HTR-8/SVneo (cell line): ENCODE results near the gene LRRC36.

Experiments used
- DNase-seq: peaks from one replicate; pipeline ENCODE4 v3.0.0; 2011; ENCODE audit warnings: low spot score, mixed read lengths; ENCODE audit not compliant: insufficient read length
- FAIRE-seq: peaks from 2 replicates; lab custom pipeline; 2011; peaks lifted over from hg19 to GRCh38; lab: Jason Lieb, UNC

The LRRC36 gene

DNA sequence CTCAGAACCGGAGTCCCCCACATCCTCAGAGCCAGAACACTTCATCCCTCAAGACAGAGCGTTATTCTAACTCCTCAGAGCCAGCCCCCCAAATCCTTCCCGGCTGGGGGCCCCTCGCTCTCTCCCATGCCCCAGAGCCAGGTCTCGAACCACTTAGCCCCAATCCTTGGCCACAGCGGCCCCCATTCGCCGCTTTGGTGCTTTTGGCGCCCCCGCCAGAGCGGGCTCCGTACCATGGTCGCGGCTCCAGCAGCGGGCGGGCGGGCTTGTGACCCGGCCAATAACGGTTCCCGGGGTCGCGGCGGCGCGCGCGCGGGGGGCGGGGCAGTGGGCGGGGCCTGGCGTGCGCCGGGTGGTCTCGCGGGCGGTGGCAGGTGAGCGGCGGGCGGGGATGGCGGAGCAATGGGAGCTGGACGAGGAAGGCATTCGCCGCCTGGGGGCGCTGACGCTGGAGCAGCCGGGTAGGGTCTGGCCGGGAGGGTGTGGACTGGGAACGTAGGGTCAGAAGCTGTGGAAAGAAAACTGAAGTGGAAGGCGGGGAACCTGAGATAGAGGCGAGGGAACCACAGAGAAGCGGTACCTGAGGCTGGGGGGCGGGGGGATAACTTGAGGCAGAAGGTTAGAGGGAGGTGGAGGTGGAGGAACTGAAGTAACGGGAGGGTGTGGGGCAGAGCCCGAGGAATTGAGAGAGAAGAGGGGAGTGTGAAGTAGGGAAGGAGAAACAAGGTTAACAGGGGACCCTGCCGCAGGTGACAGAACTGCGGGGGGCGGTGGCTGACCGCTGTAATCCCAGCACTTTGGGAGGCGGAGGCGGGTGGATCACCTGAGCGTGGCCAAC is at the start of gene LRRC36, which contains the start of gene KCTD19:
TSS of gene LRRC36 (plus strand) at position 344 of the 838 bp plus-strand sequence. CDS start at position 392, 48 bp downstream.
TSS of gene KCTD19 (minus strand) at position 270 of the 838 bp plus-strand sequence. CDS start at position 236, 34 bp downstream.
- peak; percentile 31 for FAIRE-seq
- DNase-seq: peak; percentile 80

- FAIRE-seq: peak; percentile 95
- DNase-seq: peak; percentile 97
These were observed 49.2 kb upstream of the LRRC36 start for GRCh38 chr16:67277294-67277998.

GRCh38 chr16:67277999-67278772 is 48.4 kb upstream of the LRRC36 start:
- DNase-seq (peak; percentile 41), FAIRE-seq (peak; percentile 92)

- no peak for DNase-seq
- FAIRE-seq: no peak
These were observed 47.8 kb upstream of the LRRC36 start for GRCh38 chr16:67278773-67279295.

- DNase-seq: no peak
- FAIRE-seq: no peak
These were observed 47.1 kb upstream of the LRRC36 start, which contains the start of gene PLEKHG4 for GRCh38 chr16:67279296-67280089. Gene PLEKHG4 (plus strand): TSS chr16:67279532. CDS start chr16:67280045, 513 bp downstream.

DNA sequence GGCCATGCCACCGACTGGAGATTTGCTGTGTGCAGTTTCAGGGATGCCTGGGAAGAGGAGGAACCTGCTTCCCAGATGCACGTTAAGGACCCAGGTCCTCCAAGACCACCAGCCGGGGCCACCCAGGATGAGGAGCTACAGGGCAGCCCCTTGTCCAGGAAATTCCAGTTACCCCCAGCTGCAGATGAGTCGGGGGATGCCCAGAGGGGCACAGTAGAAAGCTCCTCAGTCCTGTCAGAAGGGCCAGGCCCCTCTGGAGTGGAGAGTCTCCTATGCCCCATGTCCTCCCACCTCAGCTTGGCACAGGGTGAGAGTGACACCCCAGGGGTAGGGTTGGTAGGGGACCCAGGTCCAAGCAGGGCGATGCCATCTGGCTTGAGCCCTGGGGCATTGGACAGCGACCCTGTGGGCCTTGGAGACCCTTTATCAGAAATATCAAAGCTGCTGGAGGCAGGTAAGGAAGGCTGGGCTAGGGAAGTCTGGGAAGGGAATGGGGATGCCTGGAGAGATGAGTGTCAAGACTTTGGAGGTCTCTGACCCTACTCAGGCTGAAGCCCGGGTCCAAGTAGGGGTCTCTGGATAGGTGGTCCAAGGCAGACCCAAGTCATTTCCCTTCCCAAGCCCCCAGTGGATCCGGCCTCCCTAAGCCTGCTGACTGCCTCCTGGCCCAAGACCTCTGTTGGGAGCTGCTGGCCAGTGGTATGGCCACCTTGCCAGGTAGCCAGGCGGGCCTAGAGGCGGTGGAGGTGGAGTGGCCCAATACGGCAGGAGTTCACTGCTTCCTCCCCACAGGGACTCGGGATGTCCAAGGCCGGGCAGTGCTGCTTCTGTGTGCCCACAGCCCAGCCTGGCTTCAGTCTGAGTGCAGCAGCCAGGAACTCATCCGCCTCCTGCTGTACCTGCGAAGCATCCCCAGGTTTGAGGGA is 46.3 kb upstream of the LRRC36 start:
- FAIRE-seq (no peak), DNase-seq (no peak)

DNA sequence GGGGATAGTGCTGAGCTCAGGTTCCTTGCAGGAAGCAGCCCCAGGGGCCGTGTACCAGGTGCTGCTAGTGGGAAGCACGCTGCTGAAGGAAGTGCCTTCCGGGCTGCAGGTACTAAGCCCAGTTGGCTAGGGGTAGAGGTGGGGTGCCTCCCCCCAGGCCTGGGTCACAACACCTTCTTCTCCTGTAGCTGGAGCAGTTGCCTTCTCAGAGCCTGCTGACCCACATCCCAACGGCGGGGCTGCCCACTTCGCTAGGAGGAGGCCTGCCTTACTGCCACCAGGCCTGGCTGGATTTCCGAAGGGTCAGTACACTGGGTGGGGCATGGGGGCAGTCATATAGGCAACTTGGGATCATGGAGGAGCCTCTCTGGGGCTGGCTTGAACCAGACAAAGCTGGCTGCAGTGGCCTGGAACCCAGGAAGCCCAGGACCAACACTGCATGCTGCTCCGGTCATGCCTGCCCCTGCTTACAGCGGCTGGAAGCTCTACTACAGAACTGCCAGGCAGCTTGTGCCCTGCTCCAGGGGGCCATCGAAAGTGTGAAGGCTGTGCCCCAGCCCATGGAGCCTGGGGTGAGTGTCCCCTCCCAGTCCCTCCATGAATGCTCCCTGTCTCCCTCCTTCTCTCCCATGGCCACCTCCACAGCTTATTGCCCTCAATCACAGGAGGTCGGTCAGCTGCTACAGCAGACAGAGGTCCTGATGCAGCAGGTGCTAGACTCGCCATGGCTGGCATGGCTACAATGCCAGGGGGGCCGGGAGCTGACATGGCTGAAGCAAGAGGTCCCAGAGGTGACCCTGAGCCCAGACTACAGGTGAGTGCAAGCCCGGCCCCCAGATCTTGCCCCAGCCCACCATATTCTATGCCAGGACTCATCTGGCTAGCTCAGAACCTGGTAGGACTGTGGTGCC is 44.8 kb upstream of the LRRC36 start:
- DNase-seq (no peak), FAIRE-seq (no peak)

DNA sequence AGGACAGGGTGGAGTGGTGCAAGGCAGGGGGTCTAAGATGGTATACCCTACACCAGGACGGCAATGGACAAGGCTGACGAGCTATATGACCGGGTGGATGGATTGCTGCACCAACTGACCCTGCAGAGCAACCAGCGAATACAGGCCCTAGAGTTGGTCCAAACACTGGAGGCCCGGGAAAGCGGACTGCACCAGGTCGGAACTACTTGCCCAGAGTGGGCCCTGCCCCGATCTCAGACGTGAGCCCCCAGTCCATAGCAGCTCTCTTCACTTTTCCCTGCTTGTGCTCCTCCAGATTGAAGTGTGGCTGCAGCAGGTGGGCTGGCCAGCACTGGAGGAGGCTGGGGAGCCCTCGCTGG is 44.2 kb upstream of the LRRC36 start:
- FAIRE-seq (no peak), DNase-seq (no peak)

DNA sequence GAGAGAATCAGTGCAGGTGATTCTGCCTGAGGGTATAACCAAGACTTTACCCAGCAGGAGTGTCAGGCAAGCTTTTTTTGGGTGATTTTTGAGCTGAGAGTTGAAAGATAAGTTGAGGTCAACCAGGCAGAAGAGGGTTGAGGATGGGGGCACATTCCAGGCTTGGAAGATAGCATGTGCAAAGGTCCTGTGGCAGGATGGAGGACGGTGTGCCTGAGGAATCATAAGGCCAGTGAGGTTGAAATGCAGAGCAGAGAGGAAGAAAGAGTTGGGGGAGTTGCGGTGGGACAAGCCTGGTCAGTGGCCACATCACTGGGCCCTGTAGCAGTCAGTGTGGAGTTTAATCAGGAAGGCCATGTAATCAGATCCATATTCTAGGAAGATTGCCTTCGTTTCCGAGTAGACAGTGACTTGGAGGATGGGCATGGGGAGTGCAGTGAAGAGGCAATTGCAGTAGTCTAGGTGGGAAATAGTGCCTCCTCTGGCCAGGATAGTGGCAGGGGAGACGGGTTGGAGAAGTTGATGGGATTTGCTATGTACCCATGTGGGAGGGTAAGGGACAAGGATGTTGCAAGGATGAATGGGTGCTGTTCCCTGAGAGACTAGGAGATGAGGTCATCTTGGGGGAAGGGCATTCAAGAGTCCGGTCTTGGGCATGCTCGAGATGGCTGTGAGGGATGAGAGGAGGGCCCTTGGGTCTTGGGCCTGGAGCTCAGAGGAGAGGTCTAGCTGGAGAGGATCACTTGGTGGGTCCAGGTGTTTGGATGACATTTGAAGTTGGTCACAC is 43.4 kb upstream of the LRRC36 start:
- DNase-seq: no peak
- FAIRE-seq: peak; percentile 66

GRCh38 chr16:67283826-67284555 is 42.6 kb upstream of the LRRC36 start:
- FAIRE-seq (peak; percentile 31), DNase-seq (no peak)

GRCh38 chr16:67284699-67285646 is 41.6 kb upstream of the LRRC36 start:
- DNase-seq (peak; percentile 68), FAIRE-seq (peak; percentile 96)

DNA sequence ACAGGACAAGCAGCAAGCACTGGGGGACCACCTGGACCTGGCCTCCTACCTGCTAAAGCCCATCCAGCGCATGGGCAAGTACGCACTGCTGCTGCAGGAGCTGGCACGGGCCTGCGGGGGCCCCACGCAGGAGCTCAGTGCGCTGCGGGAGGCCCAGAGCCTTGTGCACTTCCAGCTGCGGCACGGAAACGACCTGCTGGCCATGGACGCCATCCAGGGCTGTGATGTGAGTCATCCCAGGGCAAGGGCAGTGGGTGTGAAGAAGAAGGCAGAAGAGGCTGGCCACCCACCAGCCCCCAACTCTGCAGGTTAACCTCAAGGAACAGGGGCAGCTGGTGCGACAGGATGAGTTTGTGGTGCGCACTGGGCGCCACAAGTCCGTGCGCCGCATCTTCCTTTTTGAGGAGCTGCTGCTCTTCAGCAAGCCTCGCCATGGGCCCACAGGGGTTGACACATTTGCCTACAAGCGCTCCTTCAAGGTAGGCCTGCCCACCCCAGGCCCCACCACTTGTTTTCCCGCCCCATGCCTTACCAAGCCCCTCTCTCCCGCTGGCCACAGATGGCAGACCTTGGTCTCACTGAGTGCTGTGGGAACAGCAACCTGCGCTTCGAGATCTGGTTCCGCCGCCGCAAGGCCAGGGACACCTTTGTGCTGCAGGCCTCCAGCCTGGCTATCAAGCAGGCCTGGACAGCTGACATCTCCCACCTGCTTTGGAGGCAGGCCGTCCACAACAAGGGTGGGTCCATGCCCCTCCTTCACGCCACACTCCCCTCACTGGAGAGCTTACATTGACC is 40.0 kb upstream of the LRRC36 start:
- FAIRE-seq (no peak), DNase-seq (no peak)

- DNase-seq: no peak
- FAIRE-seq: no peak
These were observed 38.7 kb upstream of the LRRC36 start for GRCh38 chr16:67287960-67288359.

DNA sequence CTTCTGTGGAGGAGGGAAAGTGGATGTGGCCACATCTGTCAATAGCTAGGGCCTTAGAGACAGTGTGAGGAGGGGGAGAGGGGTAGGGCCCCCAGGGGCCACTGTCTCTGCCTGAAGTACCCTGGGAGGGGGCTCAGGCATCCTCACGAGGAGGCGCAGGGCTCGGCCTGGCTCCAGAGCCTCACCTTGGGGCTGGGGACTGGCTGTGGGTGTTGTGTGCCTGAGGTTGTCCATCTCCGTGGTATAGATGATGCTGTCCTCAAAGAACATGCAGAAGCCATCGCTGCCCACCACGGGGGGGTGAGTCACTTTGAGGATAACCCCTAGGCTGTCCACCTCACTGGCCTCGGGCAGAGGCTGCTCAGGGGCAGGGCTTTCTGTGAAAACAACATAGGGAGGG is 35.2 kb upstream of the LRRC36 start:
- DNase-seq: no peak
- FAIRE-seq: no peak
